Measurements from ENCODE around the gene PPP1R12B.

Gene PPP1R12B, protein sequence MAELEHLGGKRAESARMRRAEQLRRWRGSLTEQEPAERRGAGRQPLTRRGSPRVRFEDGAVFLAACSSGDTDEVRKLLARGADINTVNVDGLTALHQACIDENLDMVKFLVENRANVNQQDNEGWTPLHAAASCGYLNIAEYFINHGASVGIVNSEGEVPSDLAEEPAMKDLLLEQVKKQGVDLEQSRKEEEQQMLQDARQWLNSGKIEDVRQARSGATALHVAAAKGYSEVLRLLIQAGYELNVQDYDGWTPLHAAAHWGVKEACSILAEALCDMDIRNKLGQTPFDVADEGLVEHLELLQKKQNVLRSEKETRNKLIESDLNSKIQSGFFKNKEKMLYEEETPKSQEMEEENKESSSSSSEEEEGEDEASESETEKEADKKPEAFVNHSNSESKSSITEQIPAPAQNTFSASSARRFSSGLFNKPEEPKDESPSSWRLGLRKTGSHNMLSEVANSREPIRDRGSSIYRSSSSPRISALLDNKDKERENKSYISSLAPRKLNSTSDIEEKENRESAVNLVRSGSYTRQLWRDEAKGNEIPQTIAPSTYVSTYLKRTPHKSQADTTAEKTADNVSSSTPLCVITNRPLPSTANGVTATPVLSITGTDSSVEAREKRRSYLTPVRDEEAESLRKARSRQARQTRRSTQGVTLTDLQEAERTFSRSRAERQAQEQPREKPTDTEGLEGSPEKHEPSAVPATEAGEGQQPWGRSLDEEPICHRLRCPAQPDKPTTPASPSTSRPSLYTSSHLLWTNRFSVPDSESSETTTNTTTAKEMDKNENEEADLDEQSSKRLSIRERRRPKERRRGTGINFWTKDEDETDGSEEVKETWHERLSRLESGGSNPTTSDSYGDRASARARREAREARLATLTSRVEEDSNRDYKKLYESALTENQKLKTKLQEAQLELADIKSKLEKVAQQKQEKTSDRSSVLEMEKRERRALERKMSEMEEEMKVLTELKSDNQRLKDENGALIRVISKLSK

DNA sequence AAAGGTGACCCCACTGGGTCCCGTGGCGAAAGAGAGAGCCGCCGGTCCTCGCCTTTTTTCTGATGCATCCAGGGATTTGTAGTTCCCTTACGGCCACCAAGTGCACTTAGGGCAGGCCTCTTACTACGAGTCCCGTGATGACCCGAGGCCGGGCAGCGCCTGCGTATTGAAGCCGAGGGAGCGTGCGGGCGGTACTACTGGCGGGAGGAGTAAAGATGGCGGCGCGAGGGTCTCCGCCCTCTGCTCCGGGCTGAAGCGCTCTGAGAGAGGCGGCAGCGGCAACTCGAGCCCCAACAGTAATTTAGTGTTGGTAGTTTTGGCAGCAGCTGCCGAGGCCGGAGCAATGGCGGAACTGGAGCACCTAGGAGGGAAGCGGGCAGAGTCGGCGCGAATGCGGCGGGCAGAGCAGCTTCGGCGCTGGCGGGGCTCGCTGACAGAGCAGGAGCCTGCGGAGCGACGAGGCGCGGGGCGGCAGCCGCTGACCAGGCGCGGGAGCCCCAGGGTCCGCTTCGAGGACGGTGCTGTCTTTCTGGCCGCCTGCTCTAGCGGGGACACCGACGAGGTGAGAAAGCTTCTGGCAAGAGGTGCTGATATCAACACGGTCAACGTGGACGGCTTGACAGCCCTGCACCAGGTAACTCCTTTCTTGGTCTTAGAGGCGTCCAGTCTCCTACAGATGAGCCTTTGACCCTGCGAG lies at the start of gene PPP1R12B:
TSS of gene PPP1R12B (plus strand) at position 191 of the 697 bp plus-strand sequence. CDS start at position 344, 153 bp downstream.
- DNase-seq (ENCODE audit: low read depth), result peak; percentile 94

DNA sequence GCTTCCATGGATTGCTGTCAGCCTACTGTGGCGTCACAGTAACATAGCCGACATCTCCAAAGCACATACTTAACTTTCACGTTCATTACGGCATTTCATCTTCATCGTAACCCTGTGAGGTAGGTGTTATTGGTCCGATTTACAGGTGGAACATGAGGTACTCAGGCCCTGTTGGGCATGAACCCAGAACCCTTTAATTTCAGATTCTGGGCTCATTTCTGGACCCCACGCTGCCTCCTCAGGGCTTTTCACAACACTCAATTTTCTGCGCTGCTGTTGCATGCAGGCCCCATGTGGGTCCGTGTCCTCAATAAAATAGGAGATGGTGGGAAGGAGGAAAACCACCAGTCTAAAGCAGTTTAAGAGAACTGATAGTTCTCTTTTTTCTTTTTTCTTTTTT lies 46.3 kb upstream of the PPP1R12B start:
- DNase-seq (ENCODE audit: low read depth), result no peak

DNA sequence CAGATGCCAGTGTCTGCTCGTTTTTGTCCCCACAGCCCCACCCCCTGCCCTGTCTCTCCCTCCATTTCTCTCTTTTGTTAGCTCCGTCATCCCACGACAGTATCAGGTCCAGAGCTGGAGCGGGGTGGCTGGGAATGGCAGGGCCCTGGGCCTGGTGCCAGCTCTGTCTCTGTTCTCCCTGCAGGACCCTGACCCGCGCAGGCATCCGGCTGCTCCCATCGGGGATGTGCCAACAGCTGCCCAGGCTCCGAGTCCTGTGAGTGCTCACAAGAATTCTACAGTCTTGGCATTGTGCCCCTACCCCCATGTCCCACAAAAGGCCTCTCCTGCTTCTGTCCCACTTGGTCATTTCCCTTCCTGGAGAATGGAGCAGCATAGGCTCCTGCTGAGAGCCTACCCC lies 44.1 kb upstream of the PPP1R12B start:
- no peak for DNase-seq (ENCODE audit: low read depth)

DNA sequence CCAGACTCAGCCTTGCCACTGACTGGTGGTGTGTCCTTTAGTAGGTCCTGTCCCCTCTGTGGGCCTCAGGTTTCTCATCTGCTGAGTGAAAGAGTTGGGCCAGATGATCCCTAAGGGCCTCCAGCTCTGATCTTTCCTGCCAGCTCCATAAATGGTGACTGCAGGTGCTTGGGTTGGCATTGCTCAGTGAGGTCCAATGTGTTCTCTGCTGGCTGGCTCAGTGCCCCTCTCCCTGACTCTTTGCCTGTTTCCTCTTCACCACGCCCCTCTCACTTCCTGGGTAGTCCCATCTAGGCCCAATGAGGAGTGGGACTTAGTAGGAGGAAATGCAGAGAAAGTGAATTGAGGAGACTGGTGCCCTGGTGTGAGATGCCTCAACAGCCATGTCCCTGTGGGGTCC lies 43.3 kb upstream of the PPP1R12B start:
- DNase-seq (ENCODE audit: low read depth), result no peak

DNA sequence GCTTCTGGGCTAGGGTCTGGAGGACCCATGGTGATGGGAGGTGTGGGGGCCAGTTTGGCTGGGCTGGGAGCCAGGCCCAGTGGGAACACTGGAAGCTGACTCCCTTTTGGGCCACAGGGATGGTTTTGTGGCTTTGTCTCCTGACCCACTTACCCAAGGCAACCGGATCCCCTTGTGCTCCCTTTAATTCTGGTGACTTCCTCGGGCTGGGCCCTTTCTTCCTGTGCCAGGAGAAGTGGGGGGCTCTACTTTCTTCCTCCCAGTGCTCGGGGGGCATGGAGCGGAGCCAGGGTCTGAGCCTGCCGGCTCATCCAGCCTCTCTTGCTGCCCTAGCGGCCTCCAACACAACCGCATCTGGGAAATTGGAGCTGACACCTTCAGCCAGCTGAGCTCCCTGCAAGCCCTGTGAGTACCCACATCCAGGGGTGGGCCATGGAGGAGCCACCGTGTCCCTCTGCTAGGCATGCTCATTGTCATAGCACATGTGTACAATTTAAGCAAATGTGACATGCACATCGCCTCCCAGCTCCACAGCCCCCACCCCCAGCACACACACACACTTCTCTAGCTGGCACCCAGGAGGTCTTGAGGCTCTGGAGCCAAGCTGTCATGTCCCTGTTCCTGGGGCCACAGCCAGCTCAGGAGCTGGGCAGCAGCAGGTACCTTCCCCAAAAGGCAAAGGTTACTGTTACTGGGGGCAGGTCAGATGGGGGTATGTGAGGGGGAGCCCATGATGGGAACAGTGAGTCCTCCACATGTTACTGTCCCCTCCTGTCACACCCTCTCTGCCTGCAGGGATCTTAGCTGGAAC lies 41.8 kb upstream of the PPP1R12B start:
- DNase-seq (ENCODE audit: low read depth), result no peak

DNA sequence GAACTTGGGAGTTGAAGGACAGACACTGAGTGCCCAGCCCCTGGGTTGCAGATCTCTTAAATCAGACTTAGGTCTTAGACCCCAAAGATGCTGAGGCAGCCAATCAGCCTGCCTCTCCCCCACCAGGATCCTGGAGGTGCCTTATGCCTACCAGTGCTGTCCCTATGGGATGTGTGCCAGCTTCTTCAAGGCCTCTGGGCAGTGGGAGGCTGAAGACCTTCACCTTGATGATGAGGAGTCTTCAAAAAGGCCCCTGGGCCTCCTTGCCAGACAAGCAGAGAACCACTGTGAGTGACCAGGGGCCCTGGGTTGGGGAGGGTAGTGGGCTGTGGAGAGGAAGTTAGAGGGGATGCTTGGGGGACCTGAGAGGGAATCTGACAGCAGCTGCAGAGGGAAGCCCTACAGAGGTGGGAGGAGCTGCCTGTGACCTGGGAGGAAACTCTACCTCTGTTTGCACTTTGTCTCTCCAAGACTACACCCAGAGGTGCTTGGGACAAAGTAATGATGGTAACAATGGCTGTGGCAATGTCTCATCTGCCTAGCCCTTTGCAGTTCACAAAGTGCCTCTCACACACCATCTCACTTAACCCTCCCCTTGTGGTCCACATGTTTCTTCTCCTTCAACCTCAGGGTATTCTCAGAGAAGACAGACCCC lies 38.3 kb upstream of the PPP1R12B start:
- no peak for DNase-seq (ENCODE audit: low read depth)

DNA sequence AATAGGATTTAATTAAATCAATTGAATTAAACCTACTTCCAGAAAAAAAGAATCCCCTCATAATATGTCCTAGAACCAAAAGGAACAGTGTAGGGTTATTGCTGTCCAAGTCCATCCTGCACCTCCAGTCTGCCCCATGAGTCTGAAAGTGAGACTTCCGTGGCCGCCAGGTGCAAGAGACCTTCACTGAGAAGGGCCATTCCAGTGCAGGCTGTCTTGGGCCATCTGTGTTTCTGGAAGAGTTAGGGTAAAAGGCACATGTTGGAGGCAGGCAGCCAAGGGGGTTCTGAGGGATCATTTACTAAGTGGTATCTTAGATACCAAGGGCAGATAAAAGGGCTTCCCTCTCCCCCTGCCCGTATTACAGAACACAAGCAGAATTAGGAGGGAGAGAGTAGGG lies 37.8 kb upstream of the PPP1R12B start:
- no peak for DNase-seq (ENCODE audit: low read depth)

DNA sequence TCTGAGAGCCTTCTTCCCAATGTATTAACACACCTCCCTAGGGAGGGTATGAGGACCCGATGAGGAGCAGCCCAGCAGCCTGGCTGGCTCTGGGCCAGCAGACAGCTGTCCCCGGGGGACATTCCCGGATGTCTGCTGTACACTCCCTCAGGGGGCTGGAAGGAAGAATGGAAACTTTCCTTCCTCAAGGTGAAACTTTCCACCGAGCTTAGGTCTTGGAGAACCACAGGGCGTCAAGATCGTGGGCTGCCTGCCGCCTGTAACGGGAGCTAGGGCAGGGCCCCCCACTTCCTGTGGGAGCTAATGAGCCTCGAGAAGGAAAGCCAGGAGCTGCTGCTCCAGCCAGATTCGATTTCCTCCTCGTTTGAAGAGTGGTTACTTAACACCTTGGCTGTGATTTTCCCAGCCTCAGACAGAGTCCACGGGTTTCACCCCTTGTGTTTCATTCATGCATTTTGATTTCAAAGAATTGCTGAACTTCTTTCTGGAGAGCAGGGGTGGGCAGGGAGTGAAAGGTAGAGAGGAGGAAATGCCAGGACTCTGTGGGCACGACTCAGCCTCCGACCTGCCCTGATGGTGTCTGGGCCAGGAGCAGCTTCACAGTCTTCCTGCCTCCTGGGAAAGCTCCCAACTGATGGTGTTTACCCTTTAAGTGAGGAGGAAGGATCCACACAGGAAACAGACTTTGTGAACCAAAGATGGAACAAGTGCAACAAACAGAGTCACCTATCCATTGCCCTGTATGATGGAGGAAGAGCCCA lies 36.4 kb upstream of the PPP1R12B start:
- no peak for DNase-seq (ENCODE audit: low read depth)

DNA sequence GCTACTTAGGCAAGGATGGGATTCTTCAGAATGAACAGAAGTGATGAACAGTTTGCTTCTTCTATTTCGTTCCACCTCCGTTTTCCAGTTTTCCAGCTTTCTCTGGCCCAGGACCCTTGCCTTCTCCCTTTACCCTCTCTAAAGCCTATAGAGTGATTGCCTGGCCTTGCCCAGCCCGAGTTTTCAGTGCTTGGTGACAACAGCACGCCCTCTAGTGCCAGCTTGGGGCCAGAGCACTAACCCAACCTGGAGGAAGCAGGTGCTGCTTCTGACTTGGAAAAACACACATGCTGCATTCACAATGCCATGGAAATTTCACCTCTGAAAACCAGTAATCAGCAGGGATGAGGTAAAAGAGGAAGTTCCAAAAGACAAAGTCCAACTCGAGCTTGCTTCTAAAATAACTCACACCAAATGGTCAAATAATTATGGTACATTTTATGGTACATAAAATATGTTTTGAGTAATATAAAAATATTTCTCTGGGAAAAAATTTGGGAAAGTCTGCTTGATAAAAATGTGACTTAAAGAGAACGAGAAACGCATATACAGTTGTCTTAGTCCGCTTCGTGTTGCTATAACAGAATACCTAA lies 32.8 kb upstream of the PPP1R12B start:
- peak; percentile 19 for DNase-seq (ENCODE audit: low read depth)

DNA sequence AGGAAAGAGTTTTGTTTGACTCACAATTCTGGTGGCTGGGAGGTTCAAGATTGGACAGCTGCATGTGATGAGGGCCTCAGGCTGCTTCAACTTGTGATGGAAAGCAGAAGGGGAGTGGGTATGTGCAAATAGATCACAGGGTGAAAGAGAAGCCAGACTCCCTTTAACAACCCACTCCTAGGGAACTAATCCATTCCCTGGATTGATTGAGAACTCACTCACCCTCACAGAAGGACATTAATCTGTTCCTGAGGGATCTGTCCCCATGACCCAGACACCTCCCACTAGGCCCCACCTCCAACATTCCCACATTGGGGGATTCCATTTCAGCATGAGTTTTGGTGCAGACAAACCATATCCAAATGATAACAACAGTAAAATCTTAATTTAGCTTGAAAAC lies 32.3 kb upstream of the PPP1R12B start:
- no peak for DNase-seq (ENCODE audit: low read depth)

DNA sequence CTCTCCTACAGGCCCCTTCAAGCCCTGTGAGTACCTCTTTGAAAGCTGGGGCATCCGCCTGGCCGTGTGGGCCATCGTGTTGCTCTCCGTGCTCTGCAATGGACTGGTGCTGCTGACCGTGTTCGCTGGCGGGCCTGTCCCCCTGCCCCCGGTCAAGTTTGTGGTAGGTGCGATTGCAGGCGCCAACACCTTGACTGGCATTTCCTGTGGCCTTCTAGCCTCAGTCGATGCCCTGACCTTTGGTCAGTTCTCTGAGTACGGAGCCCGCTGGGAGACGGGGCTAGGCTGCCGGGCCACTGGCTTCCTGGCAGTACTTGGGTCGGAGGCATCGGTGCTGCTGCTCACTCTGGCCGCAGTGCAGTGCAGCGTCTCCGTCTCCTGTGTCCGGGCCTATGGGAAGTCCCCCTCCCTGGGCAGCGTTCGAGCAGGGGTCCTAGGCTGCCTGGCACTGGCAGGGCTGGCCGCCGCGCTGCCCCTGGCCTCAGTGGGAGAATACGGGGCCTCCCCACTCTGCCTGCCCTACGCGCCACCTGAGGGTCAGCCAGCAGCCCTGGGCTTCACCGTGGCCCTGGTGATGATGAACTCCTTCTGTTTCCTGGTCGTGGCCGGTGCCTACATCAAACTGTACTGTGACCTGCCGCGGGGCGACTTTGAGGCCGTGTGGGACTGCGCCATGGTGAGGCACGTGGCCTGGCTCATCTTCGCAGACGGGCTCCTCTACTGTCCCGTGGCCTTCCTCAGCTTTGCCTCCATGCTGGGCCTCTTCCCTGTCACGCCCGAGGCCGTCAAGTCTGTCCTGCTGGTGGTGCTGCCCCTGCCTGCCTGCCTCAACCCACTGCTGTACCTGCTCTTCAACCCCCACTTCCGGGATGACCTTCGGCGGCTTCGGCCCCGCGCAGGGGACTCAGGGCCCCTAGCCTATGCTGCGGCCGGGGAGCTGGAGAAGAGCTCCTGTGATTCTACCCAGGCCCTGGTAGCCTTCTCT lies 30.3 kb upstream of the PPP1R12B start:
- DNase-seq (ENCODE audit: low read depth), result no peak

DNA sequence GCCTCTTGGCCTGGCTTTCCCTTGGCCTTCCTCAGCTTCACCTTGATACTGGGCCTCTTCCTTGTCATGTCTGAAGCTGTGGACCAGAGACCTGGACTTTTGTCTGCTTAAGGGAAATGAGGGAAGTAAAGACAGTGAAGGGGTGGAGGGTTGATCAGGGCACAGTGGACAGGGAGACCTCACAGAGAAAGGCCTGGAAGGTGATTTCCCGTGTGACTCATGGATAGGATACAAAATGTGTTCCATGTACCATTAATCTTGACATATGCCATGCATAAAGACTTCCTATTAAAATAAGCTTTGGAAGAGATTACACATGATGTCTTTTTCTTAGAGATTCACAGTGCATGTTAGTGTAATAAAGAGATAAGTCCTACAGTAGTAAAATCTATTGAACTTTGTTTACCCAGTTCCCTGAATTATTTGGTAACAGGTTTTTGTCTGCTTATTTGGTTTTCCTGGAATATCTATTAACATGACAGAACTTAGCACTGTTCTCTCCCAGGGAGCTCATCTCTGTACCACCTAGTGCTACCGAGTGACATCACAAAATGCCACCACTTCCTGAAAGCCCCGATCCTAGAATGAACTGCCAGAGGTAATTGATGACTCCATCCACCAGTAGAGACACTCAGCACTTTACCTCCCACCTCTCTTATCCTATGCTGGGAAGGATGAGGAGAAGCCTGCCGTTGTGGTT lies 29.0 kb upstream of the PPP1R12B start:
- DNase-seq (ENCODE audit: low read depth), result no peak

DNA sequence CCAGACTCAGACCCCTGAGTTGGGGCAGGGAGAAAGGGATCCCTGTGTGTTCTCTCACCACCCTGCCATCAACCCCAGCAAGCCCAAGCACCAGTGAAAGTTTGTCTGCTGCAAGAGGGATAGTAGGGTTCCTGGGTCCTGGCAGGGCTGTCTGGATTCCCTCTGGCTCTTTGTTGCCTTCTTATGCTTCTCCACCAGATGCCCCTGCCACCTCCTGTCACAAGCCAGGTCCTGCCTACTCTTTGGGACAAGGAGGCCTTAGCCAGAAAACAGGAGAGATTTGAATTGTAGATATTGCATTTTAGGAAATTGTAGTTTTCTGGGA lies 28.5 kb upstream of the PPP1R12B start:
- DNase-seq (ENCODE audit: low read depth), result no peak

DNA sequence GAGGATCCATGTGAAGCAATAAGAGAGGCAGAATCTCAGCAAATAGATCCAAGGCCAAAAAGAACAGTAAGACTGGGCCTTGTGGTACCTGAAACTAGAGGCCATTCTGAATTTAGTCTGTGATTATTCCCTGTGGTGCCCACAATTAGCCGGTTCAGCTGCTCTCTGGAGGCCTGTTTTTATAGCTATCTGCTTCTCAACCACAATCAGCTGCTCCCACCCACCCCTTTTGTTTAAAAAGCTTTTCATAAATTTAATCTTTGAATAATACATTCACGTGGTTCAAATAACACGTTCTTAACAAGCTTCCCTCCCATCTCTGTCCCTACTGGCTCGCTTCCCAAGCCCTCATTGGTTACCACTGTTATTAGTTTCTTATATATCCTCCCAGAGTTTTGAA lies 24.8 kb upstream of the PPP1R12B start:
- DNase-seq (ENCODE audit: low read depth), result no peak

DNA sequence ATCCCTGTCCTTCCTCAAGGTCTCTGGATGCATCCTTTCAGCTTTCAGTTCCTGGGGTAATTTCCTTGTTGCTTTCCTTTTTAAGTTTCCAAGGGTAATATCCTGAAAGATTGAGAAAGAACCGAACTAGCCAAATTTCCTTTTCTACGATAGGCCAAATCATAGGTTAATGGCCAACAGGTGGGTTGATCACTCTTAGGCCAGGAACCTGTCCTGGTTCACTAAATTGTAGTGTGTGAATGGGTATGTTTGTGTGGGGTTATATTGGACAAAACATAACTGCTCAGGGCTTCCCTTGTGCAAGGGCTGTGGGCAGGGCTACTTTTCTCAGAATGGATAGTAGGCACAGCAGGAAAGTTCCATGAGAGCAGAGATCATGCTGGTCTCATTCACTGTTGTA lies 23.9 kb upstream of the PPP1R12B start:
- DNase-seq (ENCODE audit: low read depth), result no peak

DNA sequence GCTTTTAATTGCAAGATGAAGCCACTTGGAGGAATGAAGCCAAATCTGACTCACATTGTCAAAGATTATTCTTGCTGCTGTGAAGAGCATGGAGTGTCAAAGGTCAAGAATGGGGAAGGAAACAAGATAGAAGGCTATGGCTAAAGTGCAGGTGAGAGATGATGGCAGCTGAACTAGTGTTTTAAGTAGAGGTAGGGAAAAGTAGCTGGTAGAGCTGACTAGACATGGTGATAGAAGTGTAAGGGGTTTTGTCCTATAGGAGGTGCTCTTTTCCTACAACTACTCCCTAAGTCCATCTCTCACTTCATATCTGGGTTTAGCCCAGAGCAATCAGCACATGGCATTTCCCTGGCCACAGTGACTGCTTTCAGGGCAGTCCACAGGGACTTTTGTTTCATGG lies 18.6 kb upstream of the PPP1R12B start:
- DNase-seq (ENCODE audit: low read depth), result no peak

DNA sequence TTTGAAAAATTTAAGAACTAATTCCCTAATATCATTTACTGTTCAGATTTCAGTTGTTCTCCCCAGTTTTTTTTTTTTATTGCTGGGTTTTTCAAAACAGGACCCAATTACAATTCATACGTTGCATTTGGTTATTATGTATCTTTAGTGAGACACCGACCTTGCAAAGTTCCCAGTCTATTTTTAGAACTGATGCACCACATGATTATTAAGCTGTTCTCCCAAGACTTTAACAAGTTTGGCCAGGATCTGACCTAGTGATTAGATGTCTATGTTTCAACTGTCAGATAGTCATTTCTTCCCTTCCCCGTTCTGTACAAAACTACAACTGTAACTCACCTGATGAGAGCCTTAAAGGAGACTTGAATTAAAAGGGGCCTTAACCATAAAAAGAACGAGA lies 14.6 kb upstream of the PPP1R12B start:
- DNase-seq (ENCODE audit: low read depth), result no peak
